Left lung (tissue), 10 donors: ENCODE results near the gene AQP11. TPM values are rescaled to one million over a fixed set of nuclear protein-coding genes. Genes with fewer than 3 reads are reported as not detected.

Experiments
- ATAC-seq: fragments of 200-7000 bp; cut with Tn5 transposase; one replicate; pipeline ENCODE4 v1.9.1; 2020; ENCODE audit warnings: moderate library complexity
- DNase-seq, 4 donors: peaks; one replicate each; pipeline ENCODE4 v3.0.0-alpha.2; 2013 to 2020
- H3K27ac ChIP-seq, 2 donors: fragments of 200-600 bp; sonication (generic) in 1 of 2; one replicate each; pipeline versions ENCODE4 v1.5.0 to v1.8.0; 2020 to 2021
- H3K27me3 ChIP-seq, 2 donors: fragments of 200-600 bp; sonication (generic) in 1 of 2; one replicate each; pipeline versions ENCODE4 v1.5.0 to v1.8.0; 2020 to 2021
- H3K36me3 ChIP-seq, 2 donors: fragments of 200-600 bp; sonication (generic) in 1 of 2; one replicate each; pipeline versions ENCODE4 v1.5.0 to v1.8.0; 2020 to 2021
- H3K4me1 ChIP-seq, 2 donors: fragments of 200-600 bp; one replicate each; pipeline ENCODE4 v1.8.0; 2021
- H3K4me3 ChIP-seq, 2 donors: fragments of 200-600 bp; sonication (generic) in 1 of 2; one replicate each; pipeline versions ENCODE4 v1.5.0 to v1.8.0; 2020 to 2021; ENCODE audit warnings: mild to moderate bottlenecking in 1 of 2
- H3K9me3 ChIP-seq, 2 donors: fragments of 200-600 bp; sonication (generic) in 1 of 2; one replicate each; pipeline versions ENCODE4 v1.5.0 to v1.8.0; 2020 to 2021
- intact Hi-C, 2 donors: fragments of 100-400 bp; cut with DNase I; formaldehyde crosslinking; loops; one replicate each; pipeline versions ENCODE4 v1.11.2 to v1.14.2; 2022
- polyA plus RNA-seq, 6 donors: library from polyadenylated mRNA; unstranded; fragments of 120-200 nt; gene quantifications; one replicate each; pipeline ENCODE4 v1.2.1, GENCODE V29; 2013; ENCODE audit not compliant: insufficient read length in 6 of 6
- total RNA-seq, 2 donors: library from RNA; stranded (reverse); fragmentation: NEBNext Ultra II Directional; extraction: Animal tissue kit (Norgen Biotek cat#: 25700); gene quantifications; one replicate each; pipeline ENCODE4 v1.2.1, GENCODE V29; 2021
- TF ChIP-seq, protein P1 (sequence below), 2 donors: fragments of 200-600 bp; sonication (generic) in 1 of 2; IDR thresholded peaks; one replicate each; pipeline versions ENCODE4 v1.5.0 to v1.8.0; 2021; ENCODE audit warnings: antibody characterized with exemption in 2 of 2
- donor health status: DM: no; HTN: yes; CAD: no.
- donor health status: DM: no; HTN: no; CAD: no.

AQP11 gene
- total and polyA plus RNA-seq, 8 donors = 0.94 to 3.4 (median 3.0) TPM

- H3K27me3 ChIP-seq = no peaks in the 10 kb centered on the region
- ATAC-seq (no peak), DNase-seq (no peak)
Measured at GRCh38 chr11:77596626-77597025, 6.9 kb downstream of the AQP11 start.

GRCh38 chr11:77598195-77598594, 8.4 kb downstream of the AQP11 start:
- Histone ChIP-seq H3K27ac (no peak overlapping the region), H3K4me3 (no peak overlapping the region), H3K36me3 (no peaks in the 10 kb centered on the region), H3K27me3 (no peaks in the 10 kb centered on the region), H3K4me1 (no peaks in the 10 kb centered on the region), H3K9me3 (no peaks in the 10 kb centered on the region)
- TF ChIP-seq, protein P1, sequence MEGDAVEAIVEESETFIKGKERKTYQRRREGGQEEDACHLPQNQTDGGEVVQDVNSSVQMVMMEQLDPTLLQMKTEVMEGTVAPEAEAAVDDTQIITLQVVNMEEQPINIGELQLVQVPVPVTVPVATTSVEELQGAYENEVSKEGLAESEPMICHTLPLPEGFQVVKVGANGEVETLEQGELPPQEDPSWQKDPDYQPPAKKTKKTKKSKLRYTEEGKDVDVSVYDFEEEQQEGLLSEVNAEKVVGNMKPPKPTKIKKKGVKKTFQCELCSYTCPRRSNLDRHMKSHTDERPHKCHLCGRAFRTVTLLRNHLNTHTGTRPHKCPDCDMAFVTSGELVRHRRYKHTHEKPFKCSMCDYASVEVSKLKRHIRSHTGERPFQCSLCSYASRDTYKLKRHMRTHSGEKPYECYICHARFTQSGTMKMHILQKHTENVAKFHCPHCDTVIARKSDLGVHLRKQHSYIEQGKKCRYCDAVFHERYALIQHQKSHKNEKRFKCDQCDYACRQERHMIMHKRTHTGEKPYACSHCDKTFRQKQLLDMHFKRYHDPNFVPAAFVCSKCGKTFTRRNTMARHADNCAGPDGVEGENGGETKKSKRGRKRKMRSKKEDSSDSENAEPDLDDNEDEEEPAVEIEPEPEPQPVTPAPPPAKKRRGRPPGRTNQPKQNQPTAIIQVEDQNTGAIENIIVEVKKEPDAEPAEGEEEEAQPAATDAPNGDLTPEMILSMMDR (IDR thresholded peaks at IDR 0.05) = no peak
- intact Hi-C loops = no loop called here
- DNase-seq (no peak), ATAC-seq (no peak)

More at GRCh38 chr11:77596626-77597025, 6.9 kb downstream of the AQP11 start:
- H3K4me3 ChIP-seq = no peak overlapping the region
- no peaks in the 10 kb centered on the region for H3K9me3 ChIP-seq
- no peaks in the 10 kb centered on the region for H3K4me1 ChIP-seq
- no peaks in the 10 kb centered on the region for H3K36me3 ChIP-seq
- H3K27ac ChIP-seq = no peak overlapping the region
- TF ChIP-seq, protein P1 (IDR thresholded peaks at IDR 0.05) = no peak
- intact Hi-C loops = no loop called here

DNA sequence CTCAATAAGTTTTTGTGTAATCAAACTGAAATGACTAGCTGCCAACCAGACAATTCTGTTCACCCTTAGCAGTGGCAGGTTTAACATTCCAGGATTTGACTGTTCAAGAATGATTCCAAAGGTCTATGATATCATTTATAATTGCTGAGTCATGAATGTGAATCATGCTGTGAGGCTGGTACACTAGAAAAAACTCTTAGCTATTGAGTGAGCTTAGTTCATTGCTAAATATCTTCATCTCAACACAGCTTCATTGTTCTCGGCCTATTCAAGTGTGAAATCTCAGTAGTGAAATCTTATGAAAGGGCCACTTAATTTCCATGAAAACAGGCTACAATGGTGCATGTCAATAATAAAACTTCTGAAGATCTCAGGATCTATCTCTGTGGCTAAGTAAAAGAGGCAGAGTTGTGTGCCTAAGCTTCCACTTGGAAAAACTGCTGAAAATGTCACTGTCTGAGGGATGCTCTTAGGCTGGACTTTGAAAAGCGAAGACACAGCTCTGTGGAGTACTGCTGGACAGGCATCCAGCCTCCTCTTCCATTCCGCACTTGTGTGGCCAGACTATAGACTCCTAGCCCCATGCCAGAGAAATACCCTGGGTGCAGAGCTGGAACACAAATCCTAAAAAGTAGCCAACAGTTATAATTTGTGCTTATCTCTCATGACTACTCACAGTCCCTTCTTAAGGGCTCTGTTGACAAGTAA, 12.8 kb downstream of the AQP11 start:
- Histone ChIP-seq H3K36me3 (peaks cover 0 to 24% of the 10 kb centered on the region in 2 donors), H3K9me3 (no peaks in the 10 kb centered on the region), H3K4me1 (no peaks in the 10 kb centered on the region), H3K4me3 (no peak overlapping the region), H3K27me3 (no peaks in the 10 kb centered on the region), H3K27ac (no peak overlapping the region)
- ATAC-seq (peak; percentile 77), DNase-seq (no peak)
- intact Hi-C loops = no loop called here
- TF ChIP-seq, protein P1 (IDR thresholded peaks at IDR 0.05) = no peak

DNA sequence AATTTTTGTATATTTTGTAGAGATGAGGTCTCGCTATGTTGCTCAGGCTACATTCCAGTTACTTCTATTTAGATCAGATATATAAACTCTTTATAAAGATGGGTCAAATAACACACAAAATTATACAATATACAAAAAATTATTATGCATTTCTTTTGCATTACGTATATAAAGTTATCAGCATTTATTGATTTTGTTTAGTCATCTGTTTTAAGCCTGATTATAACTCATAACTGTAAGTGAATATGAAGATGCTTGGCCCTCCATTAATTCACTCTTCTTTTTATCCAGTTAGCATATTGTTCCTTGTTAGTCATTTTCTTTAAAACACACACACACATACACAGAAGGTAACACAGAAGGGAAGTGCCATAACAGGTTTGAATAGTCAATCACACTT, 14.5 kb downstream of the AQP11 start:
- no peaks in the 10 kb centered on the region for H3K9me3 ChIP-seq

GRCh38 chr11:77609234-77609633, 19.5 kb downstream of the AQP11 start:
- DNase-seq = no peak
- Histone ChIP-seq H3K9me3 (no peaks in the 10 kb centered on the region), H3K27me3 (no peaks in the 10 kb centered on the region), H3K27ac (no peak overlapping the region), H3K4me3 (no peak overlapping the region), H3K36me3 (peaks cover 0 to 68% of the 10 kb centered on the region in 2 donors), H3K4me1 (no peaks in the 10 kb centered on the region)
- TF ChIP-seq, protein P1 (IDR thresholded peaks at IDR 0.05) = no peak
- ATAC-seq = no peak
- intact Hi-C loops = no loop called here

More for the DNA sequence above, 14.5 kb downstream of the AQP11 start:
- TF ChIP-seq, protein P1 (IDR thresholded peaks at IDR 0.05) = no peak
- ATAC-seq (no peak), DNase-seq (no peak)
- intact Hi-C loops = no loop called here
- Histone ChIP-seq H3K27me3 (no peaks in the 10 kb centered on the region), H3K4me3 (no peak overlapping the region), H3K4me1 (no peaks in the 10 kb centered on the region), H3K36me3 (peaks cover 0 to 39% of the 10 kb centered on the region in 2 donors), H3K27ac (no peak overlapping the region)
